EL (cell line): ENCODE data around the gene ANKS1B.
"Not testable (repeated sequence)": the region's sequence is repeated elsewhere in the genome, so short reads cannot be mapped to it uniquely, and the experiment has no call there.

Source experiments
- DNase-seq: peaks from one replicate; pipeline ENCODE4 v3.0.0-alpha.2; 2016

The ANKS1B gene

GRCh38 chr12:99253068-99253467 is 731.7 kb downstream of the ANKS1B start:
- DNase-seq: peak; percentile 2

DNA sequence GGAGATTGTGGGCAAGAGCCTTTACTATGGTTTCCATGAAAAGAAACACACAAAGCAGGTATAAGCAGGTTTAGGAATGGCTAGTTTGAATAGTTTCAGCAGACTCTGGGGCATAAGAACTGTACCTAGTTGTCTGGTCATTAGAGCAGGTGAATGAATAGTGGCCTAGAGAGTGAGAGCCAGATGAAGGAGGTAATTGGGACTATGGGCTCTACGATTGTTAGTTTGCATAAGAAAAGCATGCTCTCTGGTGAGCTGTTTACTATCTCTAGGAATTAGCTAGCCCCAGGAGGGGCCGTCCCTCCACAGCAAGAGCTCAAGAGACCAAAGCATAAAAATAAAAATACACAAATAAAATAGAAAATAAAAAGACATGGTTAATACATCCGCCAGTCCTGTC is 734.6 kb downstream of the ANKS1B start:
- no peak for DNase-seq

- DNase-seq: no peak
These were observed 735.2 kb downstream of the ANKS1B start for GRCh38 chr12:99249543-99249942.

- not testable (repeated sequence) for DNase-seq
These were observed 746.7 kb downstream of the ANKS1B start for GRCh38 chr12:99237907-99238538.

GRCh38 chr12:99235381-99235780 is 749.4 kb downstream of the ANKS1B start:
- no peak for DNase-seq

GRCh38 chr12:99234702-99235101 is 750.0 kb downstream of the ANKS1B start:
- DNase-seq: no peak

DNA sequence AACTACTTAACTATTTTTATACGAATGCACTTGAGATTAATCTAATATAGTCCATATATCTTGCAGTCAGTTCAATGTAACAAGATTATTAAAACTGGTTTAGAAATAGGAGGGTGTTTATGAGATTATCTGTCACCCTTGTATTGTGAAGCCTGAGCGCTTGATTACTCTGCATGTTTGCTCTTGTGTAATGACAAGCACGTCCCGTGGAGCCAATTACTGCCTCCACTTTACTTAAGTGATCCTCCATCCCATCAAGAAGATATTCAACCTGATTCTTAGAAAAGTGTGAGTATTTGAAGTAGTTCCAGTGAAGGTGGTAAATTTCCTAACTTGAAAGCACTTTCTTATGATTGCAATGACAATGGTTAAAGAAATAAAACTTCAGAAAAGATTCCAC is 752.4 kb downstream of the ANKS1B start:
- no peak for DNase-seq

DNA sequence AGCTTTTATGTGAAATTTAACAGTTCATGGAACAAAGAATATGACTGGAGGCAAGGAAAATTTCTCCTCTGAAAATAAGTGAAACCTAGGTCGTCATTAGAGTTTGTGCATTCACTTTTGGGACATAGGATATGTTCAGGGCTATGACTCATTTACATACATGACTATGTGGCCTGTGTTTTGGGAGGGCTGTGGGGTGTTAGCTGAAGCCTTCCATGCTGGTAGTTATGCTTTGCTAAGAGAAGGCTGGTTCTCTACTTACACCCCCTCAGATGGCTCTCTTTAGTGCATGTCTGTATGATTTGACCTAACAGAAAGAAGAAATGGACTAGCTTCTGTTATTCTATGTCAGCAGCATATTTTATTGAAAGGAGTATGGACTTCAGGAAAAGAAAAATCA is 753.7 kb downstream of the ANKS1B start:
- DNase-seq: no peak

DNA sequence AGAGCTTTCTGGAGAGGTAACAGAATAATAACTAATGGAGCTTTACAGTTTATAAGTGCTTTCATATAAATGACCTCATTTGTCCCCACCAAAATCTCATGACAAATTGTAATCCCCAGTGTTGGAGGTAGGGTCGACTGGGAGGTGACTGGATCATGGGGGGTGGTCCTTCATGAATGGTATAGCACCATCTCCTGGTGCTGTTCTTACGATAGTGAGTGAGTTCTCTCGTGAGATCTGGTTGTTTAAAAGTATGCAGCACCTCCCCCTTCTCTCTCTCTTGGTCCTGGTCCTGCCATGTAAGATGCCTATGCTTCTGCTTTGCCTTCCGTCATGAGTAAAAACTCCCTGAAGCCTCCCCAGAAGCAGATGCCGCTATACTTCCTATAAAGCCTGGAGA is 760.5 kb downstream of the ANKS1B start:
- no peak for DNase-seq

GRCh38 chr12:99223579-99223978 is 761.2 kb downstream of the ANKS1B start:
- DNase-seq: no peak

DNA sequence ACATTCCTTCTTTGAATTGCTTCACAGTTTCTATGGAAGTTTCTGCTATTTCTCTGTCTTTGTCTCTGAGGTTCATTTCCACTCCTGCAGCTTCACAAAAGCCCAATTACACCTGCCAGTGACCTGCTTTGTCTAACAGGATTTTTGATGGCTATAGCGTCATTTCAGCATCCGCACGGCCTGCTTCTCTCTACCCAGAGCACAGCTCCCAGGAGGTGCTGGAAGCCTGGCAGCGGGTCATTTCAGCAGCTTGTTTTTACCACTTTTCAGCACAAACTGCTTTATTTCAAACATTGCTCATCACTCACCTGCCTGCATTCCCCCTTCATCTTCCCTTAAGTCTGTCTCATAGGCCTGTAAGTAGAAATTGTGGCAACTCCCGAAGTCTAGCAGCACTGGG is 771.7 kb downstream of the ANKS1B start:
- no peak for DNase-seq

DNA sequence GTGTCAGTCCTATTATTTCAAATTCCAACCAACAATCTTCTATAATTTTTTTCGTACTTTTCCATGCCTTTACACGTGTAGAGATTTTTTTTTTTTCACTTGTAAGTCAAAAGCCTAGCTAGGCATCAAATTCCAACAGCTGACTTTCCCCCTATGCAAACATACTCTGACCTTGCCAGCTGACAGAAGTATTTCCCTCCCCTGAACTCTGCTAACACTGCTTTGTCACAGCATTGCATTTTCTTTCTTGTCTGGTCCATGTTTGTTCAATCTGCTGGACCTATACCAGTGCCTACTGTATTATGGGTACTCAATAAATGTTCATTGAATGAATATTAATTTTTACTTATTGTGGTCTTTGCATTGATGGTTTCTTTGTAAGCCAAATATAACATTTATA is 772.5 kb downstream of the ANKS1B start:
- DNase-seq: no peak

GRCh38 chr12:99205111-99205510 is 779.6 kb downstream of the ANKS1B start:
- DNase-seq: no peak

GRCh38 chr12:99201906-99202645 is 782.7 kb downstream of the ANKS1B start:
- DNase-seq: no peak

DNA sequence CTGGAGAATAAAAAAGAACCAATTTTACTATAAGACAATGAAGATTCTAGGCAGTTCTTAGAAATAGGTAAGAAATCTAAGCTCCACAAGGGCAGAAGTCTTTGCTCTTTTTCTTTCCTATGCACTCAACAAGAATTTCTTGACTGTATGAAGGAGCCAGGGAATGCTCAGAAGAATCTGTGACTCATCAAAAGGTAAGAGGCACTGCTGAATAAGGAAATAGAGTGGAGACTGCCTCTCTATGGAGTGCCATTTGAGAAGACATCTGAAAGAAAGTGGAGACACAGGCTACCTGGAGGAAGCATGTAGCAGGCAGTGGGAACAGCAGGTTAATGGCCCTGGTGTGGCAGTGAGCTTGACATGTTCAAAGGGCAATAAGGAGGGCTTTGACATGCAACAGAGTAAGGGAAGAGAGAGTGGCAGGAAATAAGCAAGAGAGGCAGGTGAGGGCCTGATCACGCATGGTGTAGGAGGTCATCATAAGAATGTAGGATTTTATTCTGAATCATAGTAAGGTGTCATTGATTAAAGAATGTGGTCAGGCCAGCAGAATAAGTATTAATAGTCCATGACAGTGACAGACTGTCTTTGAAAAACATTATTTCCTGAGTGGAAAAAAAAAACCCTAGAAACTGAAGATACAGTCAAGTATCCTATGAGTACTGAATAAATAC is 783.9 kb downstream of the ANKS1B start:
- no peak for DNase-seq

GRCh38 chr12:99195474-99195873 is 789.3 kb downstream of the ANKS1B start:
- no peak for DNase-seq

DNA sequence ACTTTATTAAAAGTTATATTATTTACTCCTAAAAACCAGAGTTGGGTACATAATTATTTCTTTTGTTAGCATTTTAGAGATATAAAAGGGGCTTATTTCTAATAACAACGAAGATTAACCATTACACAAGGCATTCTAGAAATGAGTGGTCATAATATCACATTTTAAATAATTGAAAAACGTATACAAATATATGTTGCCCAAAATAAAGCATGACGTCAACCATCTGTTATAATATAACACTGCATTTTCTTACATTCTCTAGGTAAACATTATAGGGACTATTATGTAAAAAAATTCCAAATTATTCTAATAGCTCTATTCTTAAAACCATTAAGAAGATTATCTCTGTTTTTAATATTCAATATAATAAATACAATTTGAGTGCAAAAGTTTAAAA is 792.2 kb downstream of the ANKS1B start:
- no peak for DNase-seq

- no peak for DNase-seq
These were observed 807.9 kb downstream of the ANKS1B start for GRCh38 chr12:99176871-99177270.

GRCh38 chr12:99170461-99170860 is 814.3 kb downstream of the ANKS1B start:
- DNase-seq: no peak

- DNase-seq: no peak
These were observed 814.7 kb downstream of the ANKS1B start for GRCh38 chr12:99170037-99170436.

- peak; percentile 38 for DNase-seq
These were observed 826.8 kb downstream of the ANKS1B start for GRCh38 chr12:99157946-99158345.

GRCh38 chr12:99154983-99155336 is 829.8 kb downstream of the ANKS1B start:
- no peak for DNase-seq

- DNase-seq: no peak
These were observed 830.3 kb downstream of the ANKS1B start for GRCh38 chr12:99154216-99154982.

- no peak for DNase-seq
These were observed 831.4 kb downstream of the ANKS1B start for GRCh38 chr12:99153293-99153692.
